Measurements from ENCODE around the gene MXRA7. TPM values are rescaled to one million over a fixed set of nuclear protein-coding genes. Genes with fewer than 3 reads are reported as not detected.

MXRA7 gene
- total and polyA plus RNA-seq, 2 of the 4 experiments (the other 2 are of a cell fraction) = 168 to 231 TPM

DNA sequence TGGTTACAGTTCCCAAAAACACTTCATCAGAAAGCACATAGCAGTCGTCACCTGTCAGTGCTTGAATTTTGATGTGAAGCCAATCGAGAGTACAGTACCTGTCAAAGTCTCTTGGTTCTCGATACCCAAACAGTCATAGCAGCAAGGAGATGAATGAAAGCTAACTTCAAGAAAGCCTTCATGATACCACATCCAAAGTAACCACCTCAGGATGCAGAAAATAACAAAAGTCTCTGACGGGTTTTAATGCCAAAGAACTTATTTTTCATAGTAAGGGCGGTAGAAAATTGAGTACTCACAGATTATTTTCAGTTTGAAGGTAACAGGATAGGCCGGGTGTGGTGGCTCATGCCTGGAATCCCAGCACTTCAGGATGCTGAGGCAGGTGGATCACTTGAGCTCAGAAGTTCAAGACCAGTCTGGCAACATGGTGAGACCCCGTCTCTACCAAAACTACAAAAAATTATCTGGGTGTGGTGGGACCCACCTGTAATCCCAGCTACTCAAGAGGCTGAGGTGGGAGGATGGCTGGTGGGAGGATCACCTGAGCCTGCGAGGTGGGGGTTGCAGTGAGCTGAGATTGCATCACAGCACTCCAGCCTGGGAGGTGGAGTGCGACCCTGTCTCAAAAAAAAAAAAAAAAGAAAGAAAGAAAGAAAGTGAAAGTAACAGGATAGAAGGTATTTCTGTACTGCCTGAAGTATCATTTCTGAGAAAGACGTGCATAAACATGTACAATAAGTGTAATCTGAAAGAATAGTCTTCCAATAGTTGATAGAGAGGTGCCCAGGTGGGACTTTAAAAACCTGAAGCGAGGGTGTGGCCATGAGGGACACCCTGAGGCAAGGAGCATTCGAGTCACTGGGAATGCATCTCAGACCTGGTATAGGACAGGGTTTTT, 42.5 kb upstream of the MXRA7 start:
- in situ Hi-C loops (cut with MboI; ENCODE audit: low sequenced_read_pairs) = no loop called here
- no peak overlapping the region for H3K4me2 ChIP-seq (ENCODE audit: low read depth, low read length)
- no peak overlapping the region for H2BK5ac ChIP-seq (ENCODE audit: low read depth, low read length, poor library complexity, severe bottlenecking)
- H3K9ac ChIP-seq (ENCODE audit: low read depth, low read length) = no peak overlapping the region
- no peak overlapping the region for H3K4me3 ChIP-seq (ENCODE audit: insufficient read depth, low read depth, low read length)
- BruUV-seq (replicated peaks) = no TSS peak
- no peak overlapping the region for H3K18ac ChIP-seq (ENCODE audit: low read depth, low read length)
- CTCF ChIA-PET = interaction anchor here (0.7 kb wide), 1 partner anchor 135 kb away, joined by 3 read pairs; no protein-coding TSS in a partner anchor
- H2AK9ac ChIP-seq (replicated peaks; ENCODE audit: low read depth, low read length, poor library complexity) = no peak overlapping the region
- 82% methylated on average over 3 of the region's 12 CpGs; no CpG with 5 or more reads in 1 of the 2 experiments for WGBS, 2 experiments (ENCODE audit: extremely low coverage in 2 of 2, insufficient read length in 1 of 2)
- no peak overlapping the region for H2BK20ac ChIP-seq (ENCODE audit: low read depth, low read length)
- H3K14ac ChIP-seq (replicated peaks; ENCODE audit: low read depth, low read length) = no peak overlapping the region
- dilution Hi-C loops (cut with HindIII; ENCODE audit: low sequenced_read_pairs, unreplicated experiment) = no loop called here
- no peak overlapping the region for H2AK5ac ChIP-seq (ENCODE audit: low read depth, low read length)
- H3K79me1 ChIP-seq (ENCODE audit: low read depth in 1 of 2, low read length in 2 of 2) = 0 out of 4 replicates have a peak, but pooled peaks cover 0 to 3% of the 10 kb centered on the region in 2 experiments
- no peak overlapping the region for H3K56ac ChIP-seq (ENCODE audit: extremely low read depth, insufficient read depth, low read length)
- H4K20me1 ChIP-seq (ENCODE audit: insufficient read depth, low read length) = no peaks in the 10 kb centered on the region
- H3K27me3 ChIP-seq (ENCODE audit: control insufficient read depth, insufficient read depth, low read length) = no peaks in the 10 kb centered on the region
- H3K4me1 ChIP-seq (ENCODE audit: control insufficient read depth, insufficient read depth, low read length) = no peaks in the 10 kb centered on the region
- no peak overlapping the region for H3K4ac ChIP-seq (ENCODE audit: low read depth, low read length)
- DNase-seq (no peak), ATAC-seq (ENCODE audit: low read depth) (no peak)
- H4K5ac ChIP-seq (ENCODE audit: low read depth, low read length) = no peak overlapping the region
- H2AFZ ChIP-seq (replicated peaks; ENCODE audit: low read length, poor library complexity) = no peak overlapping the region
- H4K91ac ChIP-seq (ENCODE audit: insufficient read depth, low read depth, low read length) = no peak overlapping the region
- H3K27ac ChIP-seq (ENCODE audit: insufficient read depth, low read length) = no peak overlapping the region
- no peak overlapping the region for H2BK15ac ChIP-seq (ENCODE audit: low read depth, low read length)
- no peak overlapping the region for H3K23ac ChIP-seq (ENCODE audit: low read depth, low read length)
- peaks cover 5% of the 10 kb centered on the region; the same call in 1 of the 2 replicates for H3K9me1 ChIP-seq (ENCODE audit: insufficient read depth, low read length)
- no peaks in the 10 kb centered on the region for H3K9me3 ChIP-seq (ENCODE audit: control insufficient read depth, insufficient read depth, low read length)
- POLR2A ChIA-PET (ENCODE audit: unreplicated experiment) = no interaction called here
- no peak overlapping the region for H4K8ac ChIP-seq (ENCODE audit: low read depth in 2 of 2, low read length in 2 of 2)
- H2BK120ac ChIP-seq (ENCODE audit: low read depth, low read length) = no peak overlapping the region
- peaks cover 18% of the 10 kb centered on the region for H3K36me3 ChIP-seq (ENCODE audit: control insufficient read depth, insufficient read depth, low read length)
- TF ChIP-seq FOS (IDR thresholded peaks at IDR 0.05; ENCODE audit: low read depth, low read length) (no peak), BHLHE40 (IDR thresholded peaks at IDR 0.05; ENCODE audit: low read depth, low read length) (no peak), MXI1 (IDR thresholded peaks at IDR 0.05; ENCODE audit: borderline replicate concordance, low read depth, low read length) (no peak), POLR2A (IDR thresholded peaks at IDR 0.05; ENCODE audit: low read depth, low read length) (no peak), MAFK (IDR thresholded peaks at IDR 0.05; ENCODE audit: low read depth, low read length) (no peak), MAZ (IDR thresholded peaks at IDR 0.05; ENCODE audit: borderline replicate concordance, low read depth, low read length) (no peak)
- TF ChIP-seq, protein P1, sequence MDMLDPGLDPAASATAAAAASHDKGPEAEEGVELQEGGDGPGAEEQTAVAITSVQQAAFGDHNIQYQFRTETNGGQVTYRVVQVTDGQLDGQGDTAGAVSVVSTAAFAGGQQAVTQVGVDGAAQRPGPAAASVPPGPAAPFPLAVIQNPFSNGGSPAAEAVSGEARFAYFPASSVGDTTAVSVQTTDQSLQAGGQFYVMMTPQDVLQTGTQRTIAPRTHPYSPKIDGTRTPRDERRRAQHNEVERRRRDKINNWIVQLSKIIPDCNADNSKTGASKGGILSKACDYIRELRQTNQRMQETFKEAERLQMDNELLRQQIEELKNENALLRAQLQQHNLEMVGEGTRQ (IDR thresholded peaks at IDR 0.05; ENCODE audit: low read depth, low read length) = no peak
- intact Hi-C loops (cut with micrococcal nuclease) = no loop called here

Data from IMR-90 (cell line).